Ishikawa (cell line): Measurements from ENCODE around the gene CD4.

ENCODE experiments used
- CEBPB ChIP-seq: IDR thresholded peaks from 2 replicates; pipeline ENCODE4 v1.6.1; 2012
- CREB1 ChIP-seq: IDR thresholded peaks from 2 replicates; pipeline ENCODE4 v1.6.1; 2012; ENCODE audit warnings: low read depth
- EGR1 ChIP-seq: IDR thresholded peaks from 2 replicates; pipeline ENCODE4 v1.6.1; 2012
- EP300 ChIP-seq: IDR thresholded peaks from 2 replicates; pipeline ENCODE4 v1.6.1; 2012; ENCODE audit warnings: borderline replicate concordance
- FOXM1 ChIP-seq: IDR thresholded peaks from 2 replicates; pipeline ENCODE4 v1.6.1; 2012; ENCODE audit warnings: low read depth, borderline replicate concordance
- NFIC ChIP-seq: IDR thresholded peaks from 2 replicates; pipeline ENCODE4 v1.6.1; 2012
- RAD21 ChIP-seq: IDR thresholded peaks from 2 replicates; pipeline ENCODE4 v1.6.1; 2012; ENCODE audit warnings: low read depth
- TAF1 ChIP-seq: IDR thresholded peaks from 2 replicates; pipeline ENCODE4 v1.6.1; 2012; ENCODE audit warnings: low read depth, mild to moderate bottlenecking
- TEAD4 ChIP-seq: IDR thresholded peaks from 2 replicates; pipeline ENCODE4 v1.6.1; 2012
- YY1 ChIP-seq: IDR thresholded peaks from 2 replicates; pipeline ENCODE4 v1.6.1; 2012; ENCODE audit warnings: low read depth
- ZBTB7A ChIP-seq: IDR thresholded peaks from 2 replicates; pipeline ENCODE4 v1.6.1; 2012; ENCODE audit warnings: low read depth
- TF ChIP-seq, protein P1 (sequence below): IDR thresholded peaks from 2 replicates; pipeline ENCODE4 v1.6.1; 2012; ENCODE audit warnings: low read depth, mild to moderate bottlenecking
- TF ChIP-seq, protein P2 (sequence below): IDR thresholded peaks from 2 replicates; pipeline ENCODE4 v1.6.1; 2012
- TF ChIP-seq, protein P3 (sequence below): IDR thresholded peaks from 2 replicates; pipeline ENCODE4 v1.6.1; 2012

DNA sequence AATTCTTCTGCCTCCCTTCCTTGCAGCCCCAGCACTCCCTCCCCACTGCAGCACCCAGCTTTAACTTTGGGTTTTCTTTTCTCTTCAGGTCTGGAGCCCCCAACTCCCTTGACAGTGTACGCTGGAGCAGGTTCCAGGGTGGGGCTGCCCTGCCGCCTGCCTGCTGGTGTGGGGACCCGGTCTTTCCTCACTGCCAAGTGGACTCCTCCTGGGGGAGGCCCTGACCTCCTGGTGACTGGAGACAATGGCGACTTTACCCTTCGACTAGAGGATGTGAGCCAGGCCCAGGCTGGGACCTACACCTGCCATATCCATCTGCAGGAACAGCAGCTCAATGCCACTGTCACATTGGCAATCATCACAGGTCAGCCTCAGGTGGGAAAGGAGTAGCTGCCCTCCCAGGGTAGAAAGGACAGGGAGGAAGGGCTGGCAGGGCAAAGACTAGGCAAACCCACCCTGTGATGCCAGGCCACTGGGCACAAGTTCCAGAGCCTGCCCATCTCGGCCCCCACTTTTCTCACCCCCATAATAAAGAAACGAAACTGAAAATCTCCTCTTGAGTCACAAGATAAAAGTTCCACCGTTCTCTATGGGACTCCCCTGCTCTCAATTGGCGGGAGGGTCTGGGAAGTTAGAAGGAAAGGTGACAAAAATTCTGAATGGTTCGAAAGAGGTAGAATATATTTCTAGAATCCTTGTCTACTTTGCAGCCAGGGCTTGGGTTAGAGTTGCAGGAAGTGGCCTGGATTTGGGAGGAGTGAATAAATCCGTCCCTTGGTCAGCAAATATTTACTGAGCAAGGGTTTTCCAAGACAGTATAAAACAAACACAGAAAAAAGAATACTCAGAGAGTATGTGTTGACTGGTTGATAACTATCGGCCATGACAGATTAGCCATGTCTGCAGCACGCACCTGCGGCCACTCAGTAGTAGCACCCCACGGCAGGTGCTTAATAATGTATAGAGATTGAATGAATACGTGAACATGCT is 13.8 kb upstream of the CD4 start:
- TF ChIP-seq, protein P1, sequence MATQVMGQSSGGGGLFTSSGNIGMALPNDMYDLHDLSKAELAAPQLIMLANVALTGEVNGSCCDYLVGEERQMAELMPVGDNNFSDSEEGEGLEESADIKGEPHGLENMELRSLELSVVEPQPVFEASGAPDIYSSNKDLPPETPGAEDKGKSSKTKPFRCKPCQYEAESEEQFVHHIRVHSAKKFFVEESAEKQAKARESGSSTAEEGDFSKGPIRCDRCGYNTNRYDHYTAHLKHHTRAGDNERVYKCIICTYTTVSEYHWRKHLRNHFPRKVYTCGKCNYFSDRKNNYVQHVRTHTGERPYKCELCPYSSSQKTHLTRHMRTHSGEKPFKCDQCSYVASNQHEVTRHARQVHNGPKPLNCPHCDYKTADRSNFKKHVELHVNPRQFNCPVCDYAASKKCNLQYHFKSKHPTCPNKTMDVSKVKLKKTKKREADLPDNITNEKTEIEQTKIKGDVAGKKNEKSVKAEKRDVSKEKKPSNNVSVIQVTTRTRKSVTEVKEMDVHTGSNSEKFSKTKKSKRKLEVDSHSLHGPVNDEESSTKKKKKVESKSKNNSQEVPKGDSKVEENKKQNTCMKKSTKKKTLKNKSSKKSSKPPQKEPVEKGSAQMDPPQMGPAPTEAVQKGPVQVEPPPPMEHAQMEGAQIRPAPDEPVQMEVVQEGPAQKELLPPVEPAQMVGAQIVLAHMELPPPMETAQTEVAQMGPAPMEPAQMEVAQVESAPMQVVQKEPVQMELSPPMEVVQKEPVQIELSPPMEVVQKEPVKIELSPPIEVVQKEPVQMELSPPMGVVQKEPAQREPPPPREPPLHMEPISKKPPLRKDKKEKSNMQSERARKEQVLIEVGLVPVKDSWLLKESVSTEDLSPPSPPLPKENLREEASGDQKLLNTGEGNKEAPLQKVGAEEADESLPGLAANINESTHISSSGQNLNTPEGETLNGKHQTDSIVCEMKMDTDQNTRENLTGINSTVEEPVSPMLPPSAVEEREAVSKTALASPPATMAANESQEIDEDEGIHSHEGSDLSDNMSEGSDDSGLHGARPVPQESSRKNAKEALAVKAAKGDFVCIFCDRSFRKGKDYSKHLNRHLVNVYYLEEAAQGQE, result no peak
- TF ChIP-seq NFIC, result no peak
- TF ChIP-seq, protein P2, sequence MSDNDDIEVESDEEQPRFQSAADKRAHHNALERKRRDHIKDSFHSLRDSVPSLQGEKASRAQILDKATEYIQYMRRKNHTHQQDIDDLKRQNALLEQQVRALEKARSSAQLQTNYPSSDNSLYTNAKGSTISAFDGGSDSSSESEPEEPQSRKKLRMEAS, result no peak
- TF ChIP-seq EGR1, result no peak
- TF ChIP-seq YY1, result no peak
- no peak for TF ChIP-seq EP300
- no peak for TF ChIP-seq CREB1
- no peak for TF ChIP-seq FOXM1
- no peak for TF ChIP-seq TAF1
- TF ChIP-seq RAD21, result no peak
- no peak for TF ChIP-seq ZBTB7A
- TF ChIP-seq, protein P3, sequence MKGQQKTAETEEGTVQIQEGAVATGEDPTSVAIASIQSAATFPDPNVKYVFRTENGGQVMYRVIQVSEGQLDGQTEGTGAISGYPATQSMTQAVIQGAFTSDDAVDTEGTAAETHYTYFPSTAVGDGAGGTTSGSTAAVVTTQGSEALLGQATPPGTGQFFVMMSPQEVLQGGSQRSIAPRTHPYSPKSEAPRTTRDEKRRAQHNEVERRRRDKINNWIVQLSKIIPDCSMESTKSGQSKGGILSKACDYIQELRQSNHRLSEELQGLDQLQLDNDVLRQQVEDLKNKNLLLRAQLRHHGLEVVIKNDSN, result no peak
- TF ChIP-seq TEAD4, result no peak
- no peak for TF ChIP-seq CEBPB
